ENCODE results near the gene C19orf44. TPM values are rescaled to one million over a fixed set of nuclear protein-coding genes. Genes with fewer than 3 reads are reported as not detected.

C19orf44 gene
- total RNA-seq, 1 experiment from 2014 or later: 0.81 TPM

DNA sequence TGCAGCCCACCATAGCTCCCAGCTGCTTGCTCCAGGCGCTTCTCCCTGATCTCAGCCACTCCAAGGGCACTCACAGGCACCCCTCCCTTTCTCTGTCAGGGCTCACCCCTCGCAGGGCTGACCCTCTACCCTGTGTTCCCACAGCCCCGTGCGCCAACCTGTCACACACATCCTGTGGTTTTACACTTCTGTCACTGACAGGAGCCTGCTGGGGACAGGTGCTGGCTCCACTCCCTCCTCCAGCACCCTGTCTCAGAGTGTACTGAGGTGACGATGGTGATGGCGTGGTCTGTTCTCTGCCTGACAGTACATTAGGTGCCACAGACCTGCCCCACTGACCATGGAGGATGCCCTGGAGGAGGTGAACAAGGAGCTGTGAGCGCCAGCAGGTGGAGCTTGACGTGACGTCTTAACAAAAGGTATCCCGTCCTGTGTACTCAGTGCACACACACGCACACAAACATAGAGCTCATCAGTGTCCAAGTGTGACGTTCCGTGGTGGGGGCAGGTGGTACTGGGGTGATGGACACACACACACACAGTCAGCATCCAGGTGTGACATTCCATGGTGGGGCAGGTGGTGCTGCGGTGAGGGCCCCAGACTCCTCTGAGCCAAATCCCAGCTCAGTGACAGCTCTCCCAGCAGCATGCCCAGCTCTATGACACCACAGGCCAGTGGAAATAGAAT lies 20.9 kb downstream of the C19orf44 start:
- no peak for DNase-seq (ENCODE audit: low spot score)

DNA sequence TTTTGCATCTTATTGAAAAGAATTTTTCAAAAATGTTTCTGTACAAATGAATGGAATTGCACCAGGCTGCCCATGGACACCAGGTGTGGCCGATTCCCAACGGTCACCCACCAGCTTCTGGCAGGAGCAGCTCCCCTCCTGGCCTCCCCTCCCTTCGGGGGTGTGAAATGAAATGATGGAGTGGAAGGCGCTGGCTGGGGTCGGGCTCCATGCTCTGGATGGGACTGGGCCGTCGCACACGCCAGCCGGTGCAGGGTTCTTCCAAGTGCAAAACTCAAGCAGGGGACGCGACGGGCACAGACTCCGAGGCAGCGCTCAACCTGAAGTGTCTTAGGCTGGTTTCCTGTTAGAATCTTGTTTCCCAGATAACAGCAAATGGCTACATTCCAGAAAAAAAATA lies 21.9 kb downstream of the C19orf44 start:
- DNase-seq (ENCODE audit: low spot score): no peak

DNA sequence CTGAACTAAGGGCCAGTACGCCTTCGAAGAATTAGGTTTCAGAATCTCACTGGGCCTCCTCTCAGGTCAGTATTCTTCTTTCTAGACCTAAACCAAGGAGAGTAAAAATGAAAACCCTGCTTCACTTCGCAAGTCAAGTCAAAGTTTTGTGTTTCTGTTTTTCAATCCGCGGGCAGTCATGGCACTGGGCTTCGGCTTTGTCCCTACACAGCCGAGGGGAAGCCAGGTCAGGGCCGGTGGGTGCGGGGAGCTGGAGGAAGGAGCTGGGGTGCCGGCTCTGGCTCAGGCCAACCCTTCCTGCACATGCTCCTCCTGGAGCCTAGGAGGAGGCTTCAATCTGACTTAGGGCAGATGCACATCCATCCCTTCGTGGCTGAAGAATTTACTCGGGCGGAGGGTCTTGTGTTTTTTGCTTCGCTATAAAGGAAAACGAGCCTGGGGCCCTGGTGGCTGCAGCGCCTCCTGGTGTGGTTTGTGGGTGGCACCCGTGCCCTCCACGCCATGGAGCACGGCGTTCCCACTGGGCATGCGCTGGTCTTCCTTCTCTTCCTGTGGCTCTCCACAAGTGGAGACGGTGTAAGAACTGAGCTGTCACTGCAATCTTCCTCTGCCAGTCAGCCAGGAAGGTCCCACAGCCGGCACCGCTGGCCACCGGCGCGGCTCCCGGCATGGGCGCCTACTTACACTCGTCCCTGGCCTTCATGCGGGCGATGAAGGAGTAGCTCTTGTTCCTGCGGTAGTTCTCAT lies 22.5 kb downstream of the C19orf44 start:
- no peak for DNase-seq (ENCODE audit: low spot score)

DNA sequence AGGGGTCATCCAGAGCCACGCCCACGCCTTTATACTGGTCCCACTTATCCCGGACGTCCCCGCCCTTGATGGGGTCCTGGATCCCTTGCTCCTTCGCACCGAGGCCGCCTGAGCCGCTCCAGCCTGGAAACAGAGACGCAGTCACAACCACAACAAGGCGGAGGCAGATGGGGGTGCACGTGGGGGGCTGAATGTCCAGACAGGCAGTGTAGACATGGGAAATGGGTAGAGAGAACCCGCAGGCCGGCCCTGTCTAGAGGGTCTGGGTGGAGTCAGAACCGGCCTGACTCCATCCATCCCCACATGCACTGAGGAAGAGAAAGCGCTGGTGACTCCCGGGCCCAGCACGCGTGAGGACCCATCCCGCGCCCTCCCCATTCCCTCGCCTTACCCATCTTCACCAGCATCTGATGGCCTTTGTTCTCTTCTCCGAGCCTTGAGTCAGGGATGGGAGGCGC lies 23.1 kb downstream of the C19orf44 start:
- no peak for DNase-seq (ENCODE audit: low spot score)

DNA sequence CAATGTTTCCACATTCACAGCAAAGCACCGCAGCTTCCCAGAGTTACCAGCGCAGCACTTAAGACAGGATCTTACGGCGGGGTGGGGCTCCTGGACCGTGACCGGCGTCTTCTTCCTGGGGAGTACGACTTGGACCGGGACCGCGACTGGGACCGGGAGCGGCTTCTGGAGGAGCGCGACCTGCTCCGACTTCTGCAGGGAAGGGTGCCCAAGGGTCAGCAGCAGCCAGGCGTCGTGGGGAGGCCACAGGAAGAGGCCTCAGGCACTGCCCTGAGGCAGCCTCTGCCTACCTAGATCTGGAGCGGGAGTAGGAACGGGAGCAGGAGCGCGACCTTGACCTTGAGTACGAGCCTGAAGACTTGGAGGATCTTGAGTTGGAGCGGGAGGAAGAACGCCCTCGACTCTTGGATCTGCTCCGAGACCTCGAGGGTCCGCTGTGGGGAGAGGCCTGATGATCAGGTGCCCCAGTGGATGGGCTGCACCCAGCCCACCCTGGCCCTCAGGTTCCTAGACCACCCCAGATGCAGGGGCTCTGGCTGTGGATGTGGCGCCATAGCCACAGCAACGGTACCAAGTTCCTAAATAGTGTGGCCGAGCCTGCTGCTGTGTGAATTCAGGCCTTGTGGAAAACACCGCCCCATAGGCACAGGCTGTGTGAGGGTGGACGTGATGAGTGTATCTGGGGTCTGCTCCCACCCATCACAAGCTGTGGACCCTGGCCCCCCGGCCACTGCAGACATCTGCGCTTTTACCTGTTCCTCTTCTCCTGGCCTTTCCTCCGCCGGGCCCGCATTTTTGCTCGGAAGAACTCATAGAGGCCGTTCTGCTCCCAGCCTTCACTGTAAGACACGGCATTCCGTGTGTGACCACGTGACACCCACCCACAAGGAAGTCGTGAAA lies 24.1 kb downstream of the C19orf44 start:
- DNase-seq (ENCODE audit: low spot score): no peak

DNA sequence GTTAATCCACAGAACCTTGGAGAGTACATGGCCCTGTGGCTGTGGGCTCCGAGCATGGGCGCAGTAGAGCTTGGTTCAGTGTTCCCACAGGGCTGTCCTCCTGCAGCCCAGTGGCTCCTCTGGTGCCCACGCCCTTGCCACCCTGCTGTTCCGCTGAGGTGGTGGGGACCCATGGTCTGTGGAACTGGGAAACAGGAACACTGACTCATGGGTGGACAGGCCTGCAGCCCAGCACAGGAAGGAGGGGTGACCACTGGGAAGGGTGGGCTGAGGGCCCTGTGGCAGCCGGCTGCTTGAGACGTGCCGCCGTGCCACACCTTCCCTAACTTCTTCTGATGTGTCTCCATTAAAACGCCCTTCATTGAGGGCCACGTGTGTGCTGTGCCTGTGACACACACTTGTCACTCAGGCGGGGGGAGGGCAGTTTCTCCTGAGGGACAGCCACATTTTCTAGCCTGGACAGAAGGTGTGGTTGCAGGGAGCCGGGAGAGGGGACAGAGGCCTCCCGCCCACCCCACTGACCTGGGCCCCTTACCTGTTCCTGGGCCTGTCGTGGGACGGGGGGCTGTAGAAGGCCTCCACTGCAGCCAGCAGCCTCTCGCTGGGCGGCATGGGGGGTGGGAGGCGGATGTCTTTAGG lies 24.9 kb downstream of the C19orf44 start:
- no peak for DNase-seq (ENCODE audit: low spot score)

DNA sequence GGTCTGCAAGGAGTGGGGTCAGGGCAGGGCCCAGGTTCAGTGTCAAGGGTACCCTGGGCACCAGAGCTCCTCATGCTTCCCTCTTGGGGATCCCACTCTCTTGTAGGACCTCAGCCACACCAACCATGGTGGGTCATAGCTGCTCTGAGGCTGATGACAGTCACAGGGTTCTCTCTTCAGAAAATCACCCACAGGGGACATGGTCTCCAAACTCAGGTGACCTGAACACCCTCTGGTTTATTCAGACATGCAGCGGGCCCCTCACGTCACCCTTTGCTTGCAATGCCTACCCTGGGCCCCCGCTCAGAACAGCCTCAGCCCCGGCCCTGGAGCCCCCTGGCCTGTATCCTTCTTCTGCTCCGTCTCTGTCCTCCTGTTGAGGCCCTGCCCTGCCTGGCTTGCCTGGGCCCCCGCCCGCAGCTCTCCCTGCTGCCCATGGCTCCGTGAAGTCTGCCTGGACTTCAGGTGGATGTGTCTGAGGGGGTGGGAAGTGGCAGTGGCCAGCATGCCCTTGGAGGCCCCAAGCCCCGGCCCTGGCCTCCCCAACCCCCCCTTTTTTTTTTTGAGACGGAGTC lies 25.6 kb downstream of the C19orf44 start:
- DNase-seq (ENCODE audit: low spot score): no peak

DNA sequence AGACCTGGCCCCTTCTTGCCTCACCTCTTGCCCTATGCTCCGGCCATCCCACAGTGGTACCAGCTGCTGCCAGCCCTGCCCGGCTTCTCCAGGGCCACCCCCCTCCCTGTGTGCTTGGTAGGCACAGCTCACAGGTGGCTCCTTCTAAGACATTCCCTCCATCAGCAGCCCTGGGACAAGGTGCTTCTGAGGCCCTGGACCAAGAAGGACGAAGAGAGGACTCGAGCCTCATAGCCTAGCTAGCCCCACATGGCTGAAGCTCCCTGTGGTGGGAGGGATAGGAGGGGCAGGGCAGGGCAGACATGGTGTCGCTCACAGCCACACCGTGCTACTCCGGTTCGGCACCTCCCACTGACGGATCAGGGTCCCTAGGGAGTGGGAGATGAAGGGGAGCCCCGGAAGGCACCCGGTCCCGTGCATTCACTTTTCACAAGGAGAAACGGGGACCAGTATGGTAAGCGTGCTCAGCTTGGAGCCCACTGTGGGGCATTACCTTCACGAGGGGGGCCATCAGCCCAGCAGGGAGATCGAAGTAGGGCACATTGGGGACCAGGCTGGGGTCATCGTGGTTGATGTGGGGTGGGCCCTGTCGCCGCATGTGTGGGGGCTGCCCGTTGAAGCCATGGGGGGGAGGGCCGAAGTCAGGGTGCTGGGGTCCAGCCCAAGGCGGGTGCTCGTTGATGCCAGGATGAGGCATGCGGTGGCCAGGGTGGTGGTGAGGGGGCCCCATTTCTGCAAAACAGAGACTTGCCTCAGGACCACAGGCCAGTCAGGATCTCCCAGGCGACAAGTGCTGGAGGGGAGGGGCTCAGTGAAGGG lies 26.6 kb downstream of the C19orf44 start:
- no peak for DNase-seq (ENCODE audit: low spot score)

DNA sequence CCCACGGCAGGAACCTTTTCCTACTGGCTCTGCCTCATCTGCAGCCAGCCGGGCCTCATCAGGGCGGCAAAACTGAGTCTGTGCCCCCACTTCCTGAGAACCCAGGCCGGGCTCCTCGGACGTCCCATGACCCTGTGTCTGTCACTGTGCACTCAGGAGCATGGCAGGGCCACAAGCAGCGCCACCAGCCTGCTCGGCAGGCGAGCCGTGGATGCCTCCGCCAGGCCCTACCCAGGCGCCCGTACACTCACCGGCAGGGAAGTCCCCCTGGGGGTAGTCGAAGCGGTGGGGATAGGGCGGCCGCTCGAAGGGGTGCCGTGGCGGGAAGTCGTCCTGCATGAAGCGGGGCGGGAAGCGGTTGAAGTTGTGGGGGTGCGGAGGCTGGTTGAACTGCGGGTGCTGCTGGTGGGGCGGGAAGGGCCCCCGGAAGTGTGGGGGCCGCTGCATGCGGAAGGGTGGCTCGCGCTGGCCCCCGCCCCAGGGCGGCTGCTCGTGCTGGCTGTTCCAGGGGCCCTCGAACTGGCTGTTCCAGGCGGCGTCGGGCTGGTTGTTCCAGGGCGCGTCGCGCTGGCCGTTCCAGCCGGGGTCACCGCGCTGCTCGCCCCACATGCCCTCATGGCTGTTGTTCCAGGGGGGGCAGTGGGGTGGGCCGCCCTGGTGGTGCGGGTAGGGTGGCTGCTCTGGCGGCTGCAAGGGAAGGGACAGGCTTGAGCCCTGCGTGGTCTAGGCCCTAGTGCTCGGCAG lies 29.0 kb downstream of the C19orf44 start:
- DNase-seq (ENCODE audit: low spot score): no peak

DNA sequence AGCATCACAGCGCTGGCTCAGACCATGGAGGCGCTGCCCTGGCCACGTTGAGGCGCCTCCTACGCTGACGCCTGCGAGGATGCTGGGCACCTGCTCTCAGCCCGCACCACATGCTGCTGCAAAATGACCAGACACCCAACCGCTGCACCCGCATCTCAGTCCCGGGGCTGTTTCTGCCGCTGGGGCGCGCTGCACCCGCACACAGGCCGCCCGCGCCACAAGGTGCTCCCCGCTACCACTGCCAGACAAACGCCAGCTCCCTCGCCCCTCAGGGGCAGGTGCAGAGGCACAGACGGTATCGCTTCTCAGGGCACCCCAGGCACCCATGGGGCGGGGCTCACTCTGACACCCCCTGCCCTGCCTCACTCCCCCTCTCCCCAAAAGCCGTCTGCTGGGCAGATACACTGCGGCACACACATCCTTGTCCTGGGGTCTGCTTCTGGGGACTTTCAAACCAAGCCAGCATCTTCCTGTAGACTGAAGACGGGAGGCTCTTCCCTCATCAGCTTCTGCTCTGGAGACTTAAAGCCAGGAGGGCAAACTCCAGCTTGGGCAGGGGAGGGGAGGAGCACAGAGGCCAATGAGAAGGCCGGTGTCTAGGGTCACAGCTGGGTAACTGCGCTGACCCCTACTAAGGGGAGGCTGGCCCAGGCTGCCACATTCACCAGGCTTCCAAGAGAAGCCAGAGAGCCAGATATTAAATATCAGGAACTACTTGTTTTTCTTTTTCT lies 29.7 kb downstream of the C19orf44 start:
- no peak for DNase-seq (ENCODE audit: low spot score)

DNA sequence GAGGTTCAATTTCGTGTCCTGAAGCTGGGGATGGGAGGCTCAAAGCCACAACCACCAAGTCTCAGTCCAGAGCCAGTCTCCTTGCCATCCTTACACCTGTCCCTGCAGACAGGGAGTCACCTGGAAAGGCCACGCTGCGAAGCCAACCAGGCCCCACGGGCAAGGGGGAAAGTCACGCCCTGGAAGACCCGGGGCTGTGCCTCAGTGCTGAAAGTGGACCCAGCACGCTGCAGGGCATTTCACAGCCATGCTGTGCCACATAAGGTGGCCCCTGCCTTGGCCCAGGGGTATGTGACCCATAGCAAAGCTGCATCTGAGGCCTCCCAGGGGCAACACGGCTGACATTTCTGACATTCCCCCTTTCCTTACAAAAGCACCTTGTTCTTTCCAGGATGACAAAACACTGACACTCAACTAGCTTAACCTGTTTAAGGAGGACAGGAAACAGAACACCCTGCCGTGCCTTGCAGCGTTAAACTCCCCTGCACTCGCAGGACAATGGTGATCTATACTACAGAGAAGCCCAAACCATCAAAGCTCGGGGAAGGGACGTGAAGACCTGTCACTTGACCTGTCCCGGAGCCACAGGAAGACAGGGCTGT lies 31.2 kb downstream of the C19orf44 start:
- no peak for DNase-seq (ENCODE audit: low spot score)

DNA sequence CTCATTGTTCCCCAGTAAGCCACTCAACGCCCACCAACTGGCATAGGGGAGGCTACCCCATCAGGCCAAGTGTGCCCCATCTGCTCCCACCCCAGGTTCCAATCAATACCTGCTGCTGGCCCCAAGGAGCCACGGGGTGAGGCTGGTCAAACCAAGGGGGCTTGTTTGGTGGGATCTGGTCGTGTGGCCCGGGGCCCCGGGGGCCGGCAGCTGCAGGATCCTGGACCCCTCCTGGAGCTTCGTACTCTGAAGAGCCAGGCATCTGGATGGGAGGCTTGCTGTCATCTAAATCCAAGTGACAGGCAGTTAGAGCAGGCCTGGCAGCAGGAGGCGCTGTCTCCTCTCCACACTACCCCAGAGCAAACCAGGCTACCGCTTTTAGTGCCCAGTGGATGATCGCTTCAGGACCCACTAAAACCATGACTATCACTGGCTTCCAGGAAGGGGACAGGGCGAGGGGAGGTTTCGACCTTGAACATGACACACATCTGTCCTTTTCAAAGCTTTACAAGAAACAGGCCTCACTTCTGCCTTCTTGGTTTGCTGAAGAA lies 31.9 kb downstream of the C19orf44 start:
- peak; percentile 19 for DNase-seq (ENCODE audit: low spot score)

DNA sequence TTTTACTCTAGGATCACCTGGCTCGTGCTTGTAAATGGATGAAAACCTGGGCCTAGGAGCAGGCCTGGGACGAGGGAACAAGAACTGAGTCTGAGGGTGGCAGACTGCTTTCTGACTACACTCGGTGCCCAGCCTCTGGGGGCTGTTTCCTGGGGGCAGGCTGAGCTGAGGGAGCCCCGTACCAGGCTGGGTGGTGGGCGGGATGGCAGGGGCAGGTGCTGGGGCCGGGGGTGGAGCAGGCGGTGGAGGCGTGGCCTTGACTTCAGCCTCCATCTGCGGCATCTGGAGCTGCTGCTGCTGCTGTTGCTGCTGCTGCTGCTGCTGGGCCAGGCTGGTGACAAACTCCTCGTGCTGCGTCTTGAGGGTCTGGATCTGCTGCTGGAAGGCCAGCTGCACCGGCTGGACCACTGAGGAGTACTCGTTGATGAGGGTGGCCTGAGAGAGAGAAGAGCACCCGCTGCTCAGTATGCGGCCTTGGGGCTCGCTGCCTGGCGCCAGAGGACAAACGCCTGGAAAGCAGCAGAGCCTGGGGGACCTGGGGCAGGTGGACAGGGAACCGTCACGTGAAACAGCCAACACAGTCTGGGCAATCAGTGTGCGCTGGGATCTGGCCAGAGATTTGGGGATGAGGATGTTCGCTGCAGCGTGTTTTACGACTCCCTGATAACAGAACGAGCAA lies 33.4 kb downstream of the C19orf44 start:
- no peak for DNase-seq (ENCODE audit: low spot score)

DNA sequence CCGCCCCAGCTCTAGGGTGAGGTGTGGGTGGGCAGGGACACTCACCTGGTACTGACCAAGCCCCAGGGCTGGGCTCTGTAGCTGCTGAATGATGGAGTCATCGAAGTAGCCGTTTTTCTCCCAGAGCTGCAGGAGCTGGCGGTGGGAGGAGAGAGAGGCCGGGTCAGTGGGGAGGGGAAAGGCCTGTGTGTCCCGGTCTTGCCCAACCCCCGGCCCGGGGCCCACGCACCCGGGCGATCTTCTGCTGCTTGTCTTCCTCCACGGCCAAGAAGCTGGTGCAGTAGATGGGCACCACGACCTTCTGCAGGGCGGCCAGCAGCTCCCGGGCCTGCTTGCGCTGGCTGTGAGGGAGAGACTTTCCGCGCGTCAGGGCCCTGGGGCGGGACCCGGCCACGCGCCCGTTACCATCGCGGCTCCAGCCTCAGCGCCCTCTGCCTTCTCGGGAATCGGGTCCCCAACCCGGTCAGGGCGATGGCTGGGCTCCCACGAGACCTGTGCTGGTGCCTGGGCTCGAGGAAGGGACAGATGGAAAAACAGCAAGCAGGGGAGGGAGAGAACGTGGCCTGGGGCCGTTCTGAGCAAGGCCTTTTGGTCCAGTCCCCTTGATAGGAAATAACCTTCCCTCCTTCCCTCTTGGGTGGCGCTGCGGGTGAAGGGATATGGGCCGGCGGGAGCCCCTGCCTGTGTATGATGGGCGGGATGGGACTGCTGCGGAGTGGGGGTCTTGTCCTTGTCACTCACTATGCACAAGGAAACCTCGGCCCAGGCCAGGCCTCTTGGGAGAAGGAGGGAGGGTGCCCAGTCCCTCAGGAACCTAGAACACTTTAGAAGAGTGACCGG lies 34.6 kb downstream of the C19orf44 start:
- DNase-seq (ENCODE audit: low spot score): no peak

DNA sequence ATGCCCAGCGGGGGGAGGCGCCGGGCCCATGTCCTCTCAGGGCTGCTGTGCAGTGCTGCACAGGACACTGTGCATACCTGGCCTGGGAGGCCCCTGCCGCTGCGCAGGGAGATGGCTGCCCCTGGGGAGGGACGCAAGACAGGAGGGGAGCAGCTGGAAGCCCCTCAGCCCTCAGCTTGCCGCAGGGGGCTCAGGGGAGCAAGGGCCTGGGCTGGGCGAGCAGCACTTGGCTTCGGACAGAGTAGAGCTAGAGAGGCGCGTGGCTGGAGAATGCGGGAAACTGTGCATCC lies 35.1 kb downstream of the C19orf44 start:
- no peak for DNase-seq (ENCODE audit: low spot score)

DNA sequence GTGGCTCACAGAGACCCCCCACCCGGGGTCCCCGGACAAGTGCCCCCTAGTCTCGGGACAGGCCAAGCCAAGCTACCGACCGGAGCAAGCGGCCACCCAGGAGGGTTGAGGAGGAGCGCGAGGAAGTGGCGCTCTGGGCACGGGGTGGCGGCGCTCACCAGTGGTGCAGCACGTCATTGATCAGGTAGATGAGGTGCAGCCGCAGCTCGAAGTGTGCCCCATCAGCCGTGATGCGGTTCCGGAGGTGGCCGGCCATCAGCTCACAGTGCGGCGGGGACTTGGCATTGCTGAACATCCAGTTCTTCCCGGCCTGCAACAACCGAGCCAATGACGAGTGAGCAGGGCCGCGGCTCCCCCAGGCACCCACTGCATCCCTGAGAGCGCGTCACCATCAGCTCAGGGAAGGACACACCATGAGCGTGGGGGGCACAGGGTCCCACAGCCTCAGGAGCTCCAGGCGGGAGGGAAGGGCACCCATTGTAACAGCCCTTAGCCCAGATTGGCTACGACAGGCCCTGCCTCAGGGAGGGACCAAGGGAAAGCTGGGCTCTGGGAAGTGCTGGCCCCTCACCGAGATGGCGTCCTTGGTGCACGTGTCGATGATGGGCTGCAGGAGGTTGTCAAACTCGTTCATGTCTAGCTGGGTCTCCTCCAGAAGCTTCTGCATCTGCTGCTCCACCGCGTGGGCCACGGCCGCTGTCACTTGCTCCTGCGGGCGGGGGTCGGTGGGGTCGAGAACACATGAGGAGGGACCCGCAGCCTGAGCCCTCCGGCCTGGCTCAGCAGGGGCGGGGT lies 36.4 kb downstream of the C19orf44 start:
- DNase-seq (ENCODE audit: low spot score): no peak
